Adipocyte (in vitro differentiated cells): Measurements from ENCODE around the gene LRRN3.

ENCODE experiments used
- DNase-seq: peaks from one replicate; pipeline ENCODE4 v3.0.0-alpha.2; 2015; ENCODE audit warnings: low read depth
- H3K27me3 ChIP-seq: replicated peaks from 2 replicates; pipeline ENCODE4 v1.7.0; 2013; ENCODE audit warnings: mild to moderate bottlenecking, low read length, moderate library complexity; ENCODE audit not compliant: control insufficient read depth, insufficient read depth
- H3K36me3 ChIP-seq: 2 replicates; pipeline ENCODE4 v1.7.0; 2013; ENCODE audit warnings: low read length, mild to moderate bottlenecking, moderate library complexity; ENCODE audit not compliant: control insufficient read depth, insufficient read depth, severe bottlenecking
- H3K4me1 ChIP-seq: 2 replicates; pipeline ENCODE4 v1.7.0; 2013; ENCODE audit warnings: mild to moderate bottlenecking, low read length, moderate library complexity; ENCODE audit not compliant: control insufficient read depth, insufficient read depth
- H3K4me3 ChIP-seq: 2 replicates; pipeline ENCODE4 v1.7.0; 2013; ENCODE audit warnings: mild to moderate bottlenecking, low read length, moderate library complexity
- H3K9ac ChIP-seq: 2 replicates; pipeline ENCODE4 v1.7.0; 2013; ENCODE audit warnings: mild to moderate bottlenecking, low read length, moderate library complexity
- H3K9me3 ChIP-seq: 2 replicates; pipeline ENCODE4 v1.7.0; 2013; ENCODE audit warnings: mild to moderate bottlenecking, low read length, moderate library complexity; ENCODE audit not compliant: control insufficient read depth

The LRRN3 gene

DNA sequence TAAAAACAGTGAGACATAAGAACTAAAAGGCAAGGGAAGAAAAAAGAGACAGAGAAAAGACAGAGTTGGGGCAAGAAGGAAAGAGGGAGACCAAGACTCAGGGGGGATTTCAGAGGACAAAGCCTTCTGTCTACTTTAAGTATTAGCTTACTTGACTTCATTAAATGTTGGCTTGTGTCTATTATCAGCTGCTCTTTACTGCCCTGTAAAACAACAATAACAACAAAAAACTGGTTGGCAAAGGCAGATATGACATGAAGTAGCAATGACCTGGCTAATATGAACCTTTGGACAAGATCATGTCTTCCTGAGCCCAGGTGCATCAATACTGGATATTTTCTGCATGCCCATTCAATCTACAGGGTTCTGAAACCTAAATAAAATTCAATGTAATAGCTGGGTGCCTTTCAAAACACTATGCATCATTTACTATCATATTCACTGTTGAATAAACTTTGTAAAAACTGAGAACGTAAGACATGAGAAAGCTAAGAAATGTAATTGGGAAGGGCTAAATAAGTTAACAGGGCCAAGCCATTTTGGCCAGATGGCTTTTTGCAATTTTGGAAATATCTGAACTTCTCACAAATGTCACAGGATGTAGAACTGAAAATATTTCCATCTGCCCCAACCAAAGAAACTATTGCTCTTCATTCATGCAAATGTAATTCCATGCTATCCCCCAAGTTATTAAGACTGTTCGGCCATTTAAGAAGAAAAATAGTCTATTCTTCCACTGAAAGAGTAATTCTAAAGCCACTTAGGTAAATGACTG is 49.4 kb downstream of the LRRN3 start:
- H3K9me3 ChIP-seq: no peaks in the 10 kb centered on the region
- H3K4me1 ChIP-seq: peaks cover 12% of the 10 kb centered on the region
- no peak overlapping the region for H3K4me3 ChIP-seq
- no peak for DNase-seq
- no peaks in the 10 kb centered on the region for H3K36me3 ChIP-seq
- H3K9ac ChIP-seq: no peak overlapping the region
- no peaks in the 10 kb centered on the region for H3K27me3 ChIP-seq

DNA sequence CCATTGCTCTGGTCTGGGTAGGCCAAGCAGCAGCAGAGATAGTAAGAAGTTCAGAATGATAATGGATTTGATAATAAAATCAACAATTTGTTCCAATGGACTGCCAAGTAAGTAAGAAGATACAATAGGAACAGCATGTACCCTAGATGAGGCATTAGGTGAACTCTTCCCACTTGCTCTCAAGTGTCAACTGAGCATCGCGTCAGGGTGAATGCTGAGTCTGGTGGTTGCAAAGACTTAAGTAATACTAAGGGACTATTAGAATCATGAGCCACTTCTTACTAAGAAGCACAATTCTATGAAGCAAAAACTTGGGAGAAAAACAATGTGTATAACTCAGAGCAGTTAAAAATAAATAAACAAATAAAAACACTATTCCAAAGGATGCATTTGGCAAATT is 54.5 kb downstream of the LRRN3 start:
- Histone ChIP-seq H3K4me1 (no peaks in the 10 kb centered on the region), H3K27me3 (no peaks in the 10 kb centered on the region)
- no peak for DNase-seq

DNA sequence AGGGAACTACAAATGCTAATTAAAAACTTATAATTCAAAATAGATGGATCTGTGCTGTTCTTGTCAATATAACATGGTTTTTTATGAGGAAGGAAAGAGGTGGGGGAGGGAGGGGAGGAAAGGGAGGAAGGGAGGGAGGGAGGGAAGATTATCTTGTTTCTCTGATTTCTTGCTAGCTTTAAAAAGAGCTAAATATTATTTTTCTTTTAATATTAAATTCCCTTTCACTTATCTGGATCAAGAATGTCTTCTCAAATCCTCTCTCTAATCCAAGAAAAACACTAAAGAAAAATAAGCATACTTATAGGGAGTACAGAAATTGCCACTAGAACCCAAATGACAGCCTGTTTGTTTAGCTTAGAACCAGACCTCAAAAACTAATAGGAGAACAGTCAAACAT is 55.2 kb downstream of the LRRN3 start:
- H3K27me3 ChIP-seq: no peaks in the 10 kb centered on the region
- DNase-seq: no peak
- no peaks in the 10 kb centered on the region for H3K36me3 ChIP-seq
- H3K4me1 ChIP-seq: no peaks in the 10 kb centered on the region
- H3K9me3 ChIP-seq: no peaks in the 10 kb centered on the region
- no peak overlapping the region for H3K9ac ChIP-seq
- H3K4me3 ChIP-seq: no peak overlapping the region

More for the DNA sequence above, 54.5 kb downstream of the LRRN3 start:
- no peaks in the 10 kb centered on the region for H3K36me3 ChIP-seq
- no peak overlapping the region for H3K9ac ChIP-seq
- no peaks in the 10 kb centered on the region for H3K9me3 ChIP-seq
- H3K4me3 ChIP-seq: no peak overlapping the region

- Histone ChIP-seq H3K9me3 (no peaks in the 10 kb centered on the region), H3K9ac (no peak overlapping the region), H3K4me1 (no peaks in the 10 kb centered on the region), H3K36me3 (no peaks in the 10 kb centered on the region), H3K27me3 (no peaks in the 10 kb centered on the region), H3K4me3 (no peak overlapping the region)
- DNase-seq: no peak
Measured at GRCh38 chr7:111147708-111148533, 57.0 kb downstream of the LRRN3 start.

GRCh38 chr7:111150709-111151108 is 59.8 kb downstream of the LRRN3 start:
- H3K4me1 ChIP-seq: no peaks in the 10 kb centered on the region
- no peaks in the 10 kb centered on the region for H3K36me3 ChIP-seq
- H3K4me3 ChIP-seq: no peak overlapping the region
- H3K27me3 ChIP-seq: no peaks in the 10 kb centered on the region
- no peak for DNase-seq
- H3K9me3 ChIP-seq: no peaks in the 10 kb centered on the region
- H3K9ac ChIP-seq: no peak overlapping the region

GRCh38 chr7:111159426-111159825 is 68.5 kb downstream of the LRRN3 start:
- no peaks in the 10 kb centered on the region for H3K9me3 ChIP-seq
- H3K27me3 ChIP-seq: no peaks in the 10 kb centered on the region
- H3K36me3 ChIP-seq: no peaks in the 10 kb centered on the region
- no peak overlapping the region for H3K4me3 ChIP-seq
- DNase-seq: peak; percentile 63
- no peaks in the 10 kb centered on the region for H3K4me1 ChIP-seq
- H3K9ac ChIP-seq: no peak overlapping the region

- no peaks in the 10 kb centered on the region for H3K4me1 ChIP-seq
- H3K36me3 ChIP-seq: no peaks in the 10 kb centered on the region
- no peaks in the 10 kb centered on the region for H3K9me3 ChIP-seq
- DNase-seq: no peak
- no peaks in the 10 kb centered on the region for H3K27me3 ChIP-seq
- H3K4me3 ChIP-seq: no peak overlapping the region
- H3K9ac ChIP-seq: no peak overlapping the region
Measured at GRCh38 chr7:111160297-111160696, 69.4 kb downstream of the LRRN3 start.

DNA sequence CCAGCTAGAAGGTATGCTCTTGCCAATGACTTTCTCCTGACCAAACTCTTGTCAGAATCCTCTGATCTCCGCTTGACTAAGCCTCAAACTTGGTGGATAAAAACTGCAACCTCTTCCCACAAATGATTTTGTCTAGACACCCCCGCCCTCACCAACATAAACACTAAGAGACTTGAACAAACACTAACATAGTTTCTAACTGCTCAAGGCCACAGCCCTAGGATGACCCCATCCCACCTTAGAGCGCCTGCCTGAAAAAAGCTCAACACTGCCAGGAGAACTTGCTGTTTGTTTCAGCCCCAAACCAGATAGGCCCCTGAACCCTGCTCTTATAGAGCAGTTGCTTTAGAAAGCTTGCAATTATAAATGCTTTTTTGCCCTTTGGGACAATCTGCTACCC is 71.8 kb downstream of the LRRN3 start:
- Histone ChIP-seq H3K4me3 (no peak overlapping the region), H3K27me3 (no peaks in the 10 kb centered on the region), H3K9me3 (no peaks in the 10 kb centered on the region), H3K36me3 (no peaks in the 10 kb centered on the region), H3K4me1 (no peaks in the 10 kb centered on the region), H3K9ac (no peak overlapping the region)
- no peak for DNase-seq

- DNase-seq: no peak
- Histone ChIP-seq H3K9ac (no peak overlapping the region), H3K36me3 (no peaks in the 10 kb centered on the region), H3K9me3 (no peaks in the 10 kb centered on the region), H3K4me1 (no peaks in the 10 kb centered on the region), H3K4me3 (no peak overlapping the region), H3K27me3 (no peaks in the 10 kb centered on the region)
Measured at GRCh38 chr7:111164442-111164841, 73.5 kb downstream of the LRRN3 start.

DNA sequence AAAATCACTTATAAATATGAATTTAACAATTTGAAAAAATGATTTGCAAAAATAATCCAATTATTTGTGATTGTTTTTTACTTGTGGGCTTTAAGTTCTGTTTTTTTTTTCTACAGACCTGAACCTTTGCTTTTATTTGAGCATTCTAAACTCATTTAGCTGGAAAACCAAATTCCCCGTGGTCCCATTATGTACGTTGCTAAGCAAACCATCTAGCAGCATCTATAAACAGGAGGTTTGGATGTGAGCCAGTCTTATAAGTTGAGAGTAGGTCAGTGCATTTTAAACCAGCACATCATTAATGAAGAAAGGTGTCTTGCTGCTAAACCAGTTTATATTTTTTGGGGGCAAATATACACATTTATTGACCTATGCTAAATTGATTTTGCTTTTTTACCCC is 77.3 kb downstream of the LRRN3 start:
- DNase-seq: no peak

DNA sequence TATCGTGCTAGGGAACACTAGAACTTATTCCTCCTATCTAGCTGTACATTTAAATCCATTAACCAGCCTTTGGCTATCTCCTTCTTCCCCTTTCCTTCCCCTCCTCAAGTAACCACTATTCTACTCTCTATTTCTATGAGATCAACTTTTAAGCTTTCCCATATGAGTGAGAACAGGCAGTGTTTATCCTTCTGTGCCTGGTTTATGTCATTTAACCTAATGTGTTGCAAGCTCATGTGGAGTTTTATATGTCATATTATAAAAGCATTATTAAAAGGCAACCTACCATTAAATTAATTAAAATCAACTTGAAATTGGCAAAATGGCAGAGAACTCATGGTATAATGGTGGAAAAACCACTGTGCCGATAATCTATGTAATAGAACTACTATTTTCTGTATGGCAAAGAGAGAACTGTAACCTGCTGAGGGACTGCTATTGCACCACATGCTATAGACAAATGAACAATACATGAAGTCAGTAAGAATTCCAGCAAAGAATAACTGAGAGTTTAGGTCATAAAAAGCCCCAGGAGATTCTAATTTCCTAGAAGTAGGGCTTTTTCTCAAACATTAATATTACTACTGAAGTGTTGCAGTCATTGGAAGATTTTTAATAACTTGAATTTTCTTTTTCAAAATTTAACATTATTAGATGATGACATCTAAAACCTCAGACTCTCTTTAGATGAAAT is 81.8 kb downstream of the LRRN3 start:
- no peaks in the 10 kb centered on the region for H3K9me3 ChIP-seq

More for the DNA sequence above, 77.3 kb downstream of the LRRN3 start:
- H3K27me3 ChIP-seq: no peaks in the 10 kb centered on the region
- no peak overlapping the region for H3K4me3 ChIP-seq
- no peaks in the 10 kb centered on the region for H3K9me3 ChIP-seq
- H3K9ac ChIP-seq: no peak overlapping the region
- H3K4me1 ChIP-seq: no peaks in the 10 kb centered on the region
- no peaks in the 10 kb centered on the region for H3K36me3 ChIP-seq

More for the DNA sequence above, 81.8 kb downstream of the LRRN3 start:
- no peak overlapping the region for H3K9ac ChIP-seq
- no peaks in the 10 kb centered on the region for H3K27me3 ChIP-seq
- H3K4me1 ChIP-seq: no peaks in the 10 kb centered on the region
- H3K36me3 ChIP-seq: no peaks in the 10 kb centered on the region
- no peak overlapping the region for H3K4me3 ChIP-seq
- DNase-seq: peak; percentile 31
